Heart right ventricle (tissue), 16 donors: Measurements from ENCODE around the gene GSTCD. TPM values are rescaled to one million over a fixed set of nuclear protein-coding genes. Genes with fewer than 3 reads are reported as not detected.

Source experiments
- ATAC-seq, 8 donors: fragments of 200-7000 bp; cut with Tn5 transposase; one replicate each; pipeline ENCODE4 v1.9.1; 2020; ENCODE audit warnings: mild to moderate bottlenecking in 8 of 8, moderate library complexity in 8 of 8, moderate number of reproducible peaks in 1 of 8
- DNase-seq, 2 donors: peaks; one replicate each; pipeline ENCODE4 v3.0.0-alpha.2; 2020
- H3K27ac ChIP-seq, 10 donors: fragments of 200-600 bp; sonication (generic) in 2 of 10; one replicate each; pipeline versions ENCODE4 v1.5.0 to v1.8.0; 2020 to 2022; ENCODE audit warnings: mild to moderate bottlenecking in 3 of 10
- H3K27me3 ChIP-seq, 7 donors: fragments of 200-600 bp; one replicate each; pipeline ENCODE4 v1.8.0; 2021 to 2022; ENCODE audit warnings: mild to moderate bottlenecking in 2 of 7
- H3K36me3 ChIP-seq, 9 donors: fragments of 200-600 bp; sonication (generic) in 1 of 9; one replicate each; pipeline versions ENCODE4 v1.5.0 to v1.8.0; 2020 to 2022; ENCODE audit warnings: mild to moderate bottlenecking in 2 of 9
- H3K4me1 ChIP-seq, 9 donors: fragments of 200-600 bp; sonication (generic) in 1 of 9; one replicate each; pipeline versions ENCODE4 v1.5.0 to v1.8.0; 2020 to 2022; ENCODE audit warnings: mild to moderate bottlenecking in 4 of 9
- H3K4me3 ChIP-seq, 10 donors: fragments of 200-600 bp; sonication (generic) in 2 of 10; one replicate each; pipeline versions ENCODE4 v1.5.0 to v1.8.0; 2020 to 2022; ENCODE audit warnings: mild to moderate bottlenecking in 7 of 10, moderate library complexity in 2 of 10
- H3K9me3 ChIP-seq, 11 donors: fragments of 200-600 bp in 10 of 11; sonication (generic) in 2 of 11; one replicate each; pipeline versions ENCODE4 v1.5.0 to v1.8.0; 2013 to 2022; ENCODE audit warnings: mild to moderate bottlenecking in 2 of 11, control low read depth in 1 of 11, moderate library complexity in 1 of 11
- CTCF ChIP-seq, 9 donors: fragments of 200-600 bp; sonication (generic) in 2 of 9; IDR thresholded peaks; one replicate each; pipeline versions ENCODE4 v1.5.0 to v1.8.0; 2021 to 2022; ENCODE audit warnings: antibody characterized with exemption in 9 of 9, mild to moderate bottlenecking in 5 of 9, moderate library complexity in 1 of 9
- WGBS, 2 donors: extraction: QIAGEN DNeasy Blood & Tissue Kit; methylation state at CpG; one replicate each; pipeline ENCODE4 v1.1.7; 2013; ENCODE audit warnings: inconsistent platforms in 1 of 2; 5-methylcytosine and 5-hydroxymethylcytosine counted together
- intact Hi-C, 10 donors: fragments of 100-400 bp; cut with DNase I; formaldehyde crosslinking; loops; one replicate each; pipeline versions ENCODE4 v1.11.1 to v1.14.2; 2022
- polyA plus RNA-seq, 2 donors: library from polyadenylated mRNA; stranded (reverse); fragments of 200-250 nt; gene quantifications; one replicate each; pipeline ENCODE4 v1.2.3, GENCODE V29; 2013
- total RNA-seq, 10 donors: library from RNA; stranded (reverse); fragmentation: NEBNext Ultra II Directional in 3 of 10; extraction: Animal tissue kit (Norgen Biotek cat#: 25700) in 3 of 10; gene quantifications; one replicate each; pipeline versions ENCODE4 v1.2.1 to v1.2.4, GENCODE V29; 2021 to 2023
- donor health status: Arrhythmogenic right ventricular cardiomyopathy.
- donor health status: ischemic (EF 13 %, LVEDD 7.1; RV severe dilation, severe dysfunction).
- donor health status: healthy with polysubstance abuse.
- donor health status: DM: no; HTN: yes; CAD: no.
- donor health status: DM: no; HTN: no; CAD: no.
- donor health status: ischemic (EF 25% LVEDD 6.9; RV normal size, moderate dysfunction).
- donor health status: ischemic (EF 25% LVEDD 5.7; RV mildly dilated, moderate dysfunction).
- donor health status: healthy.
- donor health status: DM: yes; HTN: yes; CAD: no.
- donor health status: Ischemic cardiomyopathy.
- donor health status: ischemic (EF 35%, LVEDD 5.7; RV mildly dilated, moderate dysfunction).
- donor health status: nonischemic (EF 11% LVEDD 7.7; RV severe dilation, severe dysfunction).
- donor health status: DM: yes; HTN: yes; CAD: no.
- donor health status: PGD.
- donor health status: ischemic (EF 29% LVEDD 5.4; RV normal size, mild dysfunction).
- donor health status: nonischemic (EF 23%, LVEDD 6.1; RV moderate dilation, normal function).

The GSTCD gene
- total and polyA plus RNA-seq, 12 donors = 0.66 to 5.9 (median 4.3) TPM

GRCh38 chr4:105674011-105674410 is 34.6 kb upstream of the GSTCD start:
- 92 to 93% methylated on average over 1 of the region's 1 CpG for WGBS, 2 donors
- intact Hi-C loops = no loop called here
- H3K36me3 ChIP-seq = no peaks in the 10 kb centered on the region
- TF ChIP-seq CTCF (IDR thresholded peaks at IDR 0.05) = no peak
- H3K27ac ChIP-seq = no peak overlapping the region
- no peaks in the 10 kb centered on the region for H3K27me3 ChIP-seq
- H3K4me1 ChIP-seq = peaks cover 0 to 2% (median 0%) of the 10 kb centered on the region in 9 donors
- DNase-seq (no peak), ATAC-seq (no peak)
- H3K4me3 ChIP-seq = no peak overlapping the region
- H3K9me3 ChIP-seq = no peaks in the 10 kb centered on the region

GRCh38 chr4:105677709-105678108 is 30.9 kb upstream of the GSTCD start:
- Histone ChIP-seq H3K27ac (no peak overlapping the region), H3K27me3 (no peaks in the 10 kb centered on the region), H3K9me3 (no peaks in the 10 kb centered on the region), H3K4me1 (peaks cover 0 to 4% (median 0%) of the 10 kb centered on the region in 9 donors), H3K36me3 (peaks cover 0 to 20% (median 6%) of the 10 kb centered on the region in 9 donors), H3K4me3 (no peak overlapping the region)
- no peak for DNase-seq
- no peak for ATAC-seq
- WGBS, 2 donors = 77 to 78% methylated on average over 2 of the region's 2 CpGs
- intact Hi-C loops = no loop called here
- no peak for TF ChIP-seq CTCF (IDR thresholded peaks at IDR 0.05)

- intact Hi-C loops = no loop called here
- ATAC-seq (no peak), DNase-seq (no peak)
- H3K4me1 ChIP-seq = peaks cover 0 to 4% (median 0%) of the 10 kb centered on the region in 9 donors
- no peak overlapping the region for H3K27ac ChIP-seq
- no peak overlapping the region for H3K4me3 ChIP-seq
- WGBS, 2 donors = 59 to 63% methylated on average over 2 of the region's 2 CpGs
- no peaks in the 10 kb centered on the region for H3K27me3 ChIP-seq
- H3K9me3 ChIP-seq = no peaks in the 10 kb centered on the region
- TF ChIP-seq CTCF (IDR thresholded peaks at IDR 0.05) = no peak
- H3K36me3 ChIP-seq = peaks cover 0 to 35% (median 6%) of the 10 kb centered on the region in 9 donors
These were observed 29.4 kb upstream of the GSTCD start for GRCh38 chr4:105679186-105679585.

- Histone ChIP-seq H3K27me3 (no peaks in the 10 kb centered on the region), H3K36me3 (peaks cover 0 to 73% (median 30%) of the 10 kb centered on the region in 9 donors), H3K27ac (no peak overlapping the region), H3K4me1 (peaks cover 0 to 4% (median 0%) of the 10 kb centered on the region in 9 donors), H3K9me3 (no peaks in the 10 kb centered on the region), H3K4me3 (no peak overlapping the region)
- no peak for DNase-seq
- TF ChIP-seq CTCF (IDR thresholded peaks at IDR 0.05) = no peak
- intact Hi-C loops = loop anchor here in 1 of 10 donors (5.0 kb wide), 1 partner anchor 476 kb away; no protein-coding TSS in a partner anchor
- no peak for ATAC-seq
- WGBS, 2 donors = 86 to 88% methylated on average over 4 of the region's 4 CpGs
These were observed 25.5 kb upstream of the GSTCD start for GRCh38 chr4:105683038-105683437.
